Heart left ventricle (tissue), 13 donors: ENCODE measurements around the gene FOS.

Source experiments
- POLR2A ChIP-seq, 2 donors: fragments of 450-650 bp; IDR thresholded peaks; one replicate each; pipeline ENCODE4 v1.6.1; 2017; ENCODE audit warnings: antibody characterized with exemption in 2 of 2, mild to moderate bottlenecking in 2 of 2, moderate library complexity in 2 of 2
- TF ChIP-seq, protein P1 (sequence below), 12 donors: fragments of 200-600 bp; sonication (generic) in 4 of 12; IDR thresholded peaks; one replicate each; pipeline versions ENCODE4 v1.5.0 to v1.8.0; 2018 to 2022; ENCODE audit warnings: antibody characterized with exemption in 12 of 12, mild to moderate bottlenecking in 5 of 12
- donor health status: ischemic (EF 13 %, LVEDD 7.1; RV severe dilation, severe dysfunction).
- donor health status: DM: no; HTN: yes; CAD: no.
- donor health status: DM: no; HTN: no; CAD: no.
- donor health status: ischemic (EF 25% LVEDD 6.9; RV normal size, moderate dysfunction).
- donor health status: ischemic (EF 25% LVEDD 5.7; RV mildly dilated, moderate dysfunction).
- donor health status: ischemic (EF 35%, LVEDD 5.7; RV mildly dilated, moderate dysfunction).
- donor health status: nonischemic (EF 11% LVEDD 7.7; RV severe dilation, severe dysfunction).
- donor health status: DM: yes; HTN: yes; CAD: no.
- donor health status: PGD.
- donor health status: ischemic (EF 29% LVEDD 5.4; RV normal size, mild dysfunction).
- donor health status: nonischemic (EF 23%, LVEDD 6.1; RV moderate dilation, normal function).

DNA sequence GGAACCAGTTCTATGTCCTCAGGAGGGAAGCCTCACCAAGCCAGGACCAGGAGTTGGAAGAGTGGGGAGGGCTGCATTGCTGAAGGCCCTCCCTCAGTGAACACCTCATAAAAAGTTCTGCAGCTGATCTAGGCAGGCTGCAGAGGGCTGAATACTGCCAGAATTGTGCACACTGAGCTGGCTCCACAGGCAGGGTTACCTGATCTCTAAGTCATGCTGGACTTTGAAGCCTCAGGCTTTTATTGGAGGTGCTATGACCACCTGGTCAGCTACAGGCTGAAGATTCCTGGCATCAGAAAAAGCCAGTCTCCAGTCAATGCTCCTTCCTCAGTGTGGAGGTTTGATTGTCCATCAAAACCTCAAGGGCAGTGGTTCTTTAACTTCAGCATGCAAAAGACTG, 39.7 kb downstream of the FOS start:
- TF ChIP-seq, protein P1, sequence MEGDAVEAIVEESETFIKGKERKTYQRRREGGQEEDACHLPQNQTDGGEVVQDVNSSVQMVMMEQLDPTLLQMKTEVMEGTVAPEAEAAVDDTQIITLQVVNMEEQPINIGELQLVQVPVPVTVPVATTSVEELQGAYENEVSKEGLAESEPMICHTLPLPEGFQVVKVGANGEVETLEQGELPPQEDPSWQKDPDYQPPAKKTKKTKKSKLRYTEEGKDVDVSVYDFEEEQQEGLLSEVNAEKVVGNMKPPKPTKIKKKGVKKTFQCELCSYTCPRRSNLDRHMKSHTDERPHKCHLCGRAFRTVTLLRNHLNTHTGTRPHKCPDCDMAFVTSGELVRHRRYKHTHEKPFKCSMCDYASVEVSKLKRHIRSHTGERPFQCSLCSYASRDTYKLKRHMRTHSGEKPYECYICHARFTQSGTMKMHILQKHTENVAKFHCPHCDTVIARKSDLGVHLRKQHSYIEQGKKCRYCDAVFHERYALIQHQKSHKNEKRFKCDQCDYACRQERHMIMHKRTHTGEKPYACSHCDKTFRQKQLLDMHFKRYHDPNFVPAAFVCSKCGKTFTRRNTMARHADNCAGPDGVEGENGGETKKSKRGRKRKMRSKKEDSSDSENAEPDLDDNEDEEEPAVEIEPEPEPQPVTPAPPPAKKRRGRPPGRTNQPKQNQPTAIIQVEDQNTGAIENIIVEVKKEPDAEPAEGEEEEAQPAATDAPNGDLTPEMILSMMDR (IDR thresholded peaks at IDR 0.05), result no peak
- no peak for TF ChIP-seq POLR2A (IDR thresholded peaks at IDR 0.05)
